ENCODE data around the gene SPTLC3.
A peak's percentile ranks its signal among the peaks of the same experiment; 100 is the strongest.

SPTLC3 gene

GRCh38 chr20:12987261-12987660 lies 21.5 kb upstream of the SPTLC3 start:
- DNase-seq: no peak

GRCh38 chr20:12989586-12990115 lies 19.1 kb upstream of the SPTLC3 start:
- DNase-seq: no peak

GRCh38 chr20:12997128-12997655 lies 11.6 kb upstream of the SPTLC3 start:
- no peak for DNase-seq

GRCh38 chr20:12998046-12998445 lies 10.7 kb upstream of the SPTLC3 start:
- DNase-seq: no peak

- no peak for DNase-seq
Observed at GRCh38 chr20:12999201-12999600, 9.6 kb upstream of the SPTLC3 start.

GRCh38 chr20:13002251-13002650 lies 6.5 kb upstream of the SPTLC3 start:
- no peak for DNase-seq

- DNase-seq: no peak
Observed at GRCh38 chr20:13006825-13007224, 1.9 kb upstream of the SPTLC3 start.

GRCh38 chr20:13007596-13007995 lies 1.2 kb upstream of the SPTLC3 start:
- no peak for DNase-seq

GRCh38 chr20:13009682-13010406 lies 1.1 kb downstream of the SPTLC3 start:
- DNase-seq: peak; percentile 98

GRCh38 chr20:13012886-13013285 lies 4.1 kb downstream of the SPTLC3 start:
- DNase-seq: no peak

- DNase-seq: no peak
Observed at GRCh38 chr20:13013411-13013810, 4.6 kb downstream of the SPTLC3 start.

- no peak for DNase-seq
Observed at GRCh38 chr20:13017235-13017634, 8.5 kb downstream of the SPTLC3 start.

GRCh38 chr20:13017883-13018535 lies 9.2 kb downstream of the SPTLC3 start:
- DNase-seq: no peak

- no peak for DNase-seq
Observed at GRCh38 chr20:13021205-13021970, 12.6 kb downstream of the SPTLC3 start.

- no peak for DNase-seq
Observed at GRCh38 chr20:13022401-13023155, 13.8 kb downstream of the SPTLC3 start.

- DNase-seq: no peak
Observed at GRCh38 chr20:13024596-13024995, 15.8 kb downstream of the SPTLC3 start.

GRCh38 chr20:13025181-13025580 lies 16.4 kb downstream of the SPTLC3 start:
- DNase-seq: no peak

- no peak for DNase-seq
Observed at GRCh38 chr20:13028001-13028400, 19.2 kb downstream of the SPTLC3 start.

- DNase-seq: no peak
Observed at GRCh38 chr20:13028673-13029072, 19.9 kb downstream of the SPTLC3 start.

- no peak for DNase-seq
Observed at GRCh38 chr20:13029687-13030375, 21.1 kb downstream of the SPTLC3 start.

- DNase-seq: no peak
Observed at GRCh38 chr20:13031751-13032150, 23.0 kb downstream of the SPTLC3 start.

- no peak for DNase-seq
Observed at GRCh38 chr20:13034115-13034514, 25.3 kb downstream of the SPTLC3 start.
